ENCODE results near the gene OR2Z1. TPM values are rescaled to one million over a fixed set of nuclear protein-coding genes. Genes with fewer than 3 reads are reported as not detected.

OR2Z1 gene
- total RNA-seq, result 0.12 TPM in 1 of 2 replicates, not detected in the other

DNA sequence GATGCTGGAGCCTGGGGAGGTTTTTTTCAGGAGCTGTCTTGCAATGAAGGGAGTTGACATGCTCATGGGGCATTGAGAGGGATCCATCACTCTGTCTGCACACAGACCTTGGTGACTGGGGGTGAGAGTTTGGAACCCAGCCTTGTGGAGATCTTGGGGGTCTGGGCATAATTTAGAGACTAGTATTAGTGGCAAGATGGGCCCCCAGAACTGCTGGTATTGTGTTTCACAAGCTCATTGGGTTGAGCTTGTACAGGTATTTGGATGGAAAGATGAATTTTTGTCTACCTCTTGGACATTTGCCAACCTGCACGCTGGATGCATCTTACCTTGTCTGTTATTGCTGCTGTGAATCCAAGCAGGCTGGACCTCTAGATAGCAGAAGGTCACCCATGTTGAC is at the start of gene OR2Z1:
Gene OR2Z1 (plus strand): TSS at position 301 of the 400 bp plus-strand sequence. CDS start 9,395 bp downstream, outside the sequence.
- intact Hi-C loops (cut with micrococcal nuclease), result no loop called here

GRCh38 chr19:8673276-8673891 is 48.0 kb upstream of the OR2Z1 start:
- intact Hi-C loops (cut with micrococcal nuclease), result no loop called here

GRCh38 chr19:8675066-8675465 is 46.4 kb upstream of the OR2Z1 start:
- intact Hi-C loops (cut with micrococcal nuclease), result no loop called here

DNA sequence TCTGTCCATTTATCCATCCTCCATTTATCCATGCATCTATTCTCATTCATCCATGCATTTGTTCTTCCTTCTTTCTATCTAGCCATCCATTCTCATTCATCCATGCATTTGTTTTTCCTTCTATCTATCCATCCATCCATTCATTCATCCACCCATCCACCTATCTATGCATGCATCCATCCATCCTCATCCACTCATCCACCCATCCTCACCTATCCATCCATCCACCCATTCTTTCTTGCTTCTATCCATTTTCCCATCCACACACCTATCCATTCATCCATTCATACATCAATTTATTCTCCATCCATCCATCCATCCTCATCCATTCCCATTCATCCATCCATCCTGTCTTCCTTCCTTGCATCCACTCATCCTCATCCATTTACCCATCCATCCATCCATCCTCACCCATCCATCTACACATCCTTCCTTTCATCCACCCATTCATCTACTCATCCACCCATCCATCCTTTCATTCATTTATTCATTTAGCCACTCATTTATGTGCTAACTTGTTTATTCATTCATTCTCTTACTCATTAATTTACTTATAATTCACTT is 43.1 kb upstream of the OR2Z1 start:
- intact Hi-C loops (cut with micrococcal nuclease), result no loop called here

GRCh38 chr19:8680676-8681344 is 40.6 kb upstream of the OR2Z1 start:
- intact Hi-C loops (cut with micrococcal nuclease), result no loop called here

GRCh38 chr19:8681345-8682029 is 39.9 kb upstream of the OR2Z1 start:
- intact Hi-C loops (cut with micrococcal nuclease), result no loop called here

- intact Hi-C loops (cut with micrococcal nuclease), result no loop called here
These were observed 39.0 kb upstream of the OR2Z1 start for GRCh38 chr19:8682472-8682871.

GRCh38 chr19:8682931-8683330 is 38.5 kb upstream of the OR2Z1 start:
- intact Hi-C loops (cut with micrococcal nuclease), result no loop called here

GRCh38 chr19:8684001-8684902 is 37.2 kb upstream of the OR2Z1 start:
- intact Hi-C loops (cut with micrococcal nuclease), result no loop called here

DNA sequence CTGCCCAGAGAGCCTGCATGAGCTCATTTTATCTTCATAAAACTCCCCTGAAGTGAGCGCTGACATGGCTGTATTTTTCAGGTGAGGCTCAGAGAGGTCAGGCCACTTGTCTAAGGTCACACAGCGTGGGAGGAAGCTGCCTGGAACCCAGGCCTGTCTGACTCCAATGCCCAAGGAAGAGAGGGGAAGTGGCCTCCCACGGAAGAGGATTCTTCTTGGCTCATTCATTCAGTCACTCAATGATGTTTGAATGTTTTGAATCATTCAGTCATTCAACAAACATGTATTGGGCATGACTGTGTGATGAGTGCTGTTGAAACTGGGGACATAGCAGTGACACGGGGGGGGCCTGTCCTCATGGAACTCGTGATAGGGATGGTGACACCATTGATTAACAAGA is 34.9 kb upstream of the OR2Z1 start:
- intact Hi-C loops (cut with micrococcal nuclease), result no loop called here

- intact Hi-C loops (cut with micrococcal nuclease), result no loop called here
These were observed 32.5 kb upstream of the OR2Z1 start for GRCh38 chr19:8688930-8689329.

GRCh38 chr19:8690753-8691539 is 30.5 kb upstream of the OR2Z1 start:
- intact Hi-C loops (cut with micrococcal nuclease), result loop anchor here (5.0 to 10.0 kb wide), 2 partner anchors 144 to 391 kb away; partner anchors contain the start of genes MBD3L1 and ZNF558

DNA sequence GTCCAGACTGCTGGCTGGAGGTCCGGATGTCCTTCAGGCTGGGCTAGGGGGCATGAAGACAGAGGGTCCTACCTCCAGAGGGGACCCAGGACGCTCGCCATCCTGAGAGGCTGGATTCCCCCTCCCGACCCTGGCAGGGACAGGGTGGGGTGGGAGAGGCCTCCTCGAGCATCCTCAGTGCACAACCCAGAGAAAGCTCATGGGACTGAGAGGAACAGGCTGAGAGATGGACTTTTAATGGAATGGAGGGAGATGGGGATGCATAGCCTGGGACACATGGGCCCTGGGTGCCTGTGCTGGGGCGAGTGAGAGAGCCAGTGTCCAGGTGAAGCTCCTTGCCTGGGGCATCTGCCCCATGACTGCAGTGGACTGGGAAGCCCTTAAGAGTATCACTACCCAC is 25.9 kb upstream of the OR2Z1 start:
- intact Hi-C loops (cut with micrococcal nuclease), result loop anchor here (2.0 to 10.0 kb wide), 2 partner anchors 115 to 139 kb away; partner anchors contain the start of genes MBD3L1 and ZNF558

- intact Hi-C loops (cut with micrococcal nuclease), result loop anchor here (2.0 to 10.0 kb wide), 2 partner anchors 115 to 139 kb away; partner anchors contain the start of genes MBD3L1 and ZNF558
These were observed 25.5 kb upstream of the OR2Z1 start for GRCh38 chr19:8695911-8696310.

GRCh38 chr19:8696993-8697392 is 24.4 kb upstream of the OR2Z1 start:
- intact Hi-C loops (cut with micrococcal nuclease), result loop anchor here (10.0 kb wide), 1 partner anchor 138 kb away; the partner anchor contains the start of genes MBD3L1 and ZNF558

- intact Hi-C loops (cut with micrococcal nuclease), result loop anchor here (10.0 kb wide), 1 partner anchor 137 kb away; the partner anchor contains the start of genes MBD3L1 and ZNF558
These were observed 23.6 kb upstream of the OR2Z1 start for GRCh38 chr19:8697671-8698432.

GRCh38 chr19:8698433-8699063 is 22.9 kb upstream of the OR2Z1 start, which contains the start of gene ACTL9:
Gene ACTL9, minus strand, starts transcription at chr19:8698795. Its CDS starts 94 bp downstream, at chr19:8698701.
- intact Hi-C loops (cut with micrococcal nuclease), result loop anchor here (10.0 kb wide), 1 partner anchor 136 kb away; the partner anchor contains the start of genes MBD3L1 and ZNF558

DNA sequence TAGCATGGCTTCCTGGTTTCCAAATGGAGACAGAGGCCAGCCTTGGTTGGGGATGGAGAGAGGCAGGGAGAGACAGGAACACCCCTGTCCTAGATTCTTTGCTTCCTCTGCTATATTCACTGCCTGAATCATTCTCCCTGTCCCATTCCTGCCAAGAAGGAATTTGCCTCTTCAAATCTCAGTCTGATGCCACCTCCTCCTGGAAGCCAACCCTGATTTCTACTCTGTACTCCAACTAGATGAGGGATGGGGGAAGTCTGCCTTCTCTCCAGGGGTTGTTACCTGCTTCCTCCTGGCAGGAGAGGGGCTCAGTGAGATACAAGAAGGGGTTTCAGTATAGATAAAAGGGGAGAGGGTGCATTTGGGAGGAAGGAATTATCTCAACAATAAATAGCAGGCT is 21.5 kb upstream of the OR2Z1 start:
- intact Hi-C loops (cut with micrococcal nuclease), result loop anchor here (10.0 kb wide), 1 partner anchor 135 kb away; the partner anchor contains the start of genes MBD3L1 and ZNF558
